Activated naive CD8-positive, alpha-beta T cell (primary cell): ENCODE data around the gene ELN.

Source experiments
- H3K27ac Mint-ChIP-seq: one replicate; pipeline ENCODE4 v1.8.0; 2021; ENCODE audit warnings: mixed read lengths
- H3K27me3 Mint-ChIP-seq: one replicate; pipeline ENCODE4 v1.8.0; 2021; ENCODE audit warnings: mixed read lengths
- H3K36me3 Mint-ChIP-seq: one replicate; pipeline ENCODE4 v1.8.0; 2021; ENCODE audit warnings: mixed read lengths
- H3K4me1 Mint-ChIP-seq: one replicate; pipeline ENCODE4 v1.8.0; 2021; ENCODE audit warnings: low read depth, mixed read lengths
- H3K4me3 Mint-ChIP-seq: one replicate; pipeline ENCODE4 v1.8.0; 2021; ENCODE audit warnings: mild to moderate bottlenecking, mixed read lengths
- H3K9me3 Mint-ChIP-seq: one replicate; pipeline ENCODE4 v1.8.0; 2021; ENCODE audit warnings: low read depth, mixed read lengths

The ELN gene

DNA sequence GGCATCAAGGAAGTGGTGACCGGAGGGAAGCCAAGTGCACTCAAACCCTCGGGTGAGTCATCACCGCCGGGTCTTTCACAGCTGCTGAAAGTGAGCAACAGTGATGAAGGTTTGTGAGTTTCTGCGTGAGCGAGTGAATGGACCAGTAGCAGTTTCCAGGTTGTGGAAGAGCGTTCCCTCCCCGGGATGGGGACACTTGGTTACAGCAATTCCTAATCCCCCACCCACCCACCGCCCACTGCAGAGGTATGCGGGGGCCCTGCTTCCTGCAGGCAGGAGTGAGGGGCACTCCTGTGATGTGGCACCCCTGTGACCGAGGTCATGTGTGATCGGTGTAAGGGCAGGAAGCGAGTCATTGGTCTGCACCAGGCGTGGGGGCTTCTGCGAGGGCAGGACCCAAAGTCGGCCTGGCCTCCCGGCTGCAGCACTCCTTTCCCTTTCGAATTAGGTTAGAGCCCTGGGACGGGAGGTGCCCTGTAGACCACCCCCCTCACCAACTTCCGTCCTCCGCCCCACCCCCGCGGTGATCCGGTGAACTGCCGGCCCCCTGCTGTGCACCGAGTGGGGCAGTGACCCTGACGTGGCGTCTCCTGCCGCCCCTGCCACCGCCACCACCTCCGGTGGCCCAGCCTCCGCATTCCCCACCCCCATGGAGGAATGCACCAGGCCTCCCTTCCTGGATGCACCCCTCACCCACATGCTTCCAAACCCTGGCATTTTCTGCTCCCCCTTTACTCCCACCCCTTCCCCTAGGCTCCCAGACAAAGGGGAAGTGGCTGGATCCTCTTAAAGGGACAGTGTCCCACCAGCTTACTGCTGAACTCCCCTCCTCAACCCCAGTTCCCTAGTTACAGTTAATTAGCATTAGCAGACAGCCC is 66.5 kb downstream of the ELN start:
- Mint-ChIP-seq H3K27ac (peak overlapping the region; percentile 85), H3K9me3 (no peaks in the 10 kb centered on the region), H3K27me3 (no peaks in the 10 kb centered on the region), H3K4me1 (peaks cover 20% of the 10 kb centered on the region), H3K36me3 (peaks cover 7% of the 10 kb centered on the region), H3K4me3 (peak overlapping the region; percentile 87)

DNA sequence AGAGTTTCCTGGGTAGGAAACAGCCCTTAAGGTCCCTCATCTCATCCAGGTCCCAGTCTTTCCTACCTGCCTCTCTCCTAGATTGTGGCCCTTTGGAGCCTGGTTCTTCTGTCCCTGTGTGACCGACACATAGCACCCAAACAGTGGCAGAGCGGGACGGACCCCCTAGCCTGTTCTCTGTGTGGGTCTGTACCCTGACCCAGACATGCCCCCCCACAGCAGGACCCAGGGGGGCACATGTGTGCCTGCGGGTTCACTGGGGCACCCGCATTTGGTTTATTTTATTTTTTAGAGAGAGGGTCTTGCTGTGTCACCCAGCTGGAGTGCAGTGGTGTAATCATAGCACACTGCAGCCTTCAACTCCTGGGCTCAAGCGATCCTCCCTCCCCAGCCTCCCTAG is 67.2 kb downstream of the ELN start:
- peak overlapping the region; percentile 85 for H3K27ac Mint-ChIP-seq
- H3K4me1 Mint-ChIP-seq: peaks cover 20% of the 10 kb centered on the region
- H3K36me3 Mint-ChIP-seq: peaks cover 7% of the 10 kb centered on the region
- no peaks in the 10 kb centered on the region for H3K27me3 Mint-ChIP-seq
- H3K9me3 Mint-ChIP-seq: no peaks in the 10 kb centered on the region
- H3K4me3 Mint-ChIP-seq: peak overlapping the region; percentile 87

DNA sequence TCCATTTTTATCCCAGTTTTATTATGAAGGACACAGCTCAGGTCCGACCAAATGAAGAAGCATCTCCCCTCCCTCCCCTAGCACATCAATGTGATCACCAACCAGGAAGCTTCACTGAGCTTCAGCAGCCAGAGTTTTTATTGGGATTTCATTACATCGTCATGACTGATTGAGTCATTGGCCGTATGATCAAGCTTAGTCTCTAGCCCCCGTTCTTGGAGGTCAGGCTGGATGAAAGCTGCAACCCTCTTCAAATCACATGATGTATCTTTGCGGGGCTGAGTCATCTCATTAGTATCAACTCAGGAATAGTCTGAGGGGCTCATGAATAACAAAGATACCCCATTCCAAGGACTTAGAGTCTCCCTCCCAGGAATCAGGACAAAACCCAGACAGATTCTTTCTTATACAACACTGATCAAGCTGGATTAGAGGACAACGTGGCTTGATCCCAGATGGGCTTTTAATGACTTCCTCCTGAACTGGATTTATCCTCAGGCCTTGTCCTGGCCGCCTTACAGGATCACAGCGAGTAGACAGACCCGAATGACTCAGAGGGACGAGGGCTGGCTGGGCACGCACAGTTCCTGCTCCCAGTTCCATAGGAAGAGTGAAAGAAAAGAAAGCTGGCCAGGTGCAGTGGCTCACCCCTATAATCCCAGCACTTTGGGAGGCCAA is 70.1 kb downstream of the ELN start:
- Mint-ChIP-seq H3K36me3 (peaks cover 7% of the 10 kb centered on the region), H3K9me3 (no peaks in the 10 kb centered on the region), H3K4me3 (no peak overlapping the region), H3K4me1 (peaks cover 14% of the 10 kb centered on the region), H3K27ac (no peak overlapping the region), H3K27me3 (no peaks in the 10 kb centered on the region)

DNA sequence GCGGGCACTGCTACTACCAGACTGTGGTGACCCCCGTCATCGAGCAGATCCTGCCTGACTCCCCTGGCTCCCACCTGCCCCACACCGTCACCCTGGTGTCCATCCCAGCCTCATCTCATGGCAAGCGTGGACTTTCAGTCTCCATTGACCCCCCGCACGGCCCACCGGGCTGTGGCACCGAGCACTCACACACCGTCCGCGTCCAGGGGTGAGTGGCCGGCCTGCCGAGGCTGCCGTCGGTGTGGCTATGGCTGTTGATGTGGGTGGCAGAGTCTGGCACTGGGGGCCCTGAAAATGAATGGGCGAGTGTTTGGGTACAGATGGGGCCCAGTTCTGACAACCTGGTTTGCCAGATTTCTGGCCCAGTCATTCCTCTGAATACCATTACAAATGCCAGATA is 71.1 kb downstream of the ELN start:
- no peak overlapping the region for H3K27ac Mint-ChIP-seq
- H3K27me3 Mint-ChIP-seq: no peaks in the 10 kb centered on the region
- no peaks in the 10 kb centered on the region for H3K9me3 Mint-ChIP-seq
- H3K4me3 Mint-ChIP-seq: no peak overlapping the region
- H3K36me3 Mint-ChIP-seq: peaks cover 7% of the 10 kb centered on the region
- H3K4me1 Mint-ChIP-seq: peaks cover 7% of the 10 kb centered on the region

DNA sequence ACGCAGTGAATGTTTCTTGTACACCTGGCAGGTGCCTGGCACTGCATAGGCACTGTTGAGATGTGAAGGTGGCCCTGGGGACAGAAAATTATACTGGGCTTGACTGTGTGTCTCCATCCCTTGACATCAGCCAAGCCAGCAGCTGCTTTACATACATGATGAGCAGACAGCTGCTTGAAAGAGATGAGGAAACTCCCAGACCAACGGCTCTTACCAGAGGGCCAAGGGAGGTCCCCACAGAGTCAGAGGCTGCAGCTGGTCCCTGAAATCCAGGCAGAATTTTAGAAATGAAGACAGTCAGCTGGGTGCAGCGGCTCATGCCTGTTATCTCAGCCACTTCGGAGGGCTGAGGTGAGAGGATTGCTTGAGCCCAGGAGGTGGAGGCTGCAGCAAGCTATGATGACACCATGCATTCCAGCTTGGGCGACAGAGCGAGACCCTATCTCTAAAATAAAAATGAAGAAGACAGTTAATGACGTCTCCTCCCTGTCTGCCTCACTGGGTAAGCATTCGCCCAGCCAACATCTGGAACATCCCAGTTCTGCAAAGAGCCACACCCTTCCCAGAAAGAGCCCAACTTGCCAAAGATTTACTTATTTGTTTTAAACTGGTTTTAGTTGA is 73.2 kb downstream of the ELN start:
- Mint-ChIP-seq H3K27me3 (no peaks in the 10 kb centered on the region), H3K9me3 (no peaks in the 10 kb centered on the region), H3K4me1 (no peaks in the 10 kb centered on the region), H3K36me3 (peaks cover 7% of the 10 kb centered on the region), H3K4me3 (no peak overlapping the region), H3K27ac (no peak overlapping the region)

DNA sequence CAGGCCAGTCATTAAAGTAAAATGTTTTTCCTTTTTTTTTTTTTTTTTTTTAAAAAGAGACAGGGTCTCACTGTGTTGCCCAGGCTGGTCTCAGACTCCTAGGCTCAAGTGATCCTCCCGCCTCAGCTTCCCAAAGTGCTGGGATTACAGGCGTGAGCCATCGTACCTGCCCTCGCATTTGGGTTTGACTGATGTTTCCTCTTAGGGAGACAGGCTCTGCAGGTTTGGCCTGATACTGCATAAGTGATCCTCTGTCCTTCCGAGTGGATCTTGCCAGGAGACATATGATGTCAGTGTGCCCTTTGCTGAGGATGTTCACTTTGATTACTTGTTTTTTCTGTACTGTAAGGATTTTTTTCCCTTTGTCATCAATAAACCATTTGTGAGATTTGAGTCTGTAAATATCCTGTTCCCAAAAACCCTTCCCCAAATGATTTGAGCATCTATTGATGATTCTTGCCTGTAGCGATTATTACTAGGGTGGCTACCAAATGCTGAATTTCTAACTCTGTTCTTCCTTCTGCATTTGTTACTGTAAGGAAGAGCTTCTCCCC is 75.3 kb downstream of the ELN start:
- H3K36me3 Mint-ChIP-seq: peaks cover 2% of the 10 kb centered on the region
- no peaks in the 10 kb centered on the region for H3K4me1 Mint-ChIP-seq
- H3K27ac Mint-ChIP-seq: no peak overlapping the region
- H3K27me3 Mint-ChIP-seq: no peaks in the 10 kb centered on the region
- H3K4me3 Mint-ChIP-seq: no peak overlapping the region
- H3K9me3 Mint-ChIP-seq: no peaks in the 10 kb centered on the region

DNA sequence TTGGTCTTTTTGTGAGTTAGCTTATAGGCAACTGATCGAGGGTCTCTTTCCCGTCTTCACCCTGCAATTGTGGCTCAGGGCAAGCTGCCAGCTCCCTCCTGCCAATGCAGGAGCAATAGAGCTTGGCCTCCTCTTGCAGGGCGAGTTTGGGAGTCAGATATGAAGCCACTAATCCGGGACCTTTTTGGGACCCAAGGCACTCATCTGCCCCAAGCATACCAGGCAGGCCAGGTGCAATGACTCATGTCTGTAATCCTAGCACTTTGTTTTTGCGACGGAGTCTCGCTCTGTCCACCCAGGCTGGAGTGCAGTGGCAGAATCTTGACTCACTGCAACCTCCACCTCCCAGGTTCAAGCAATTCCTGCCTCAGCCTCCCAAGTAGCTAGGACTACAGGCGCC is 76.7 kb downstream of the ELN start:
- H3K36me3 Mint-ChIP-seq: peaks cover 2% of the 10 kb centered on the region
- H3K27ac Mint-ChIP-seq: no peak overlapping the region
- no peak overlapping the region for H3K4me3 Mint-ChIP-seq
- no peaks in the 10 kb centered on the region for H3K27me3 Mint-ChIP-seq
- no peaks in the 10 kb centered on the region for H3K9me3 Mint-ChIP-seq
- no peaks in the 10 kb centered on the region for H3K4me1 Mint-ChIP-seq

DNA sequence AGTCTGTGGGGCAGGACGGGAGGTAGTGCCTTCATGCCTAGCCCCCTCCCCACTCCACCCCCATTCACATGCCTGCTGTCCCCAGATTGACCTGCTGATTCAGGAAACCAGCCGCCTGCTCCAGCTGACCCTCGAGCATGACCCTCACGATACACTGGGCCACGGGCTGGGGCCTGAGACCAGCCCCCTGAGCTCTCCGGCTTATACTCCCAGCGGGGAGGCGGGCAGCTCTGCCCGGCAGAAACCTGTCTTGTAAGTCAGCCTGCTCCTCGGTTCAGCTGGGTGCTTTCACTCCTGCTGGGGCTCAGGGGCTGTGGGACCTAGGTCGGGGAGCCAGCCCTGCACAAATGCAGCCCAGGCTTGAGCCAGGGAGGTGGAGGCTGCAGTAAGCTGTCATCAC is 78.0 kb downstream of the ELN start:
- H3K4me3 Mint-ChIP-seq: no peak overlapping the region
- peaks cover 2% of the 10 kb centered on the region for H3K36me3 Mint-ChIP-seq
- no peak overlapping the region for H3K27ac Mint-ChIP-seq
- no peaks in the 10 kb centered on the region for H3K9me3 Mint-ChIP-seq
- no peaks in the 10 kb centered on the region for H3K27me3 Mint-ChIP-seq
- no peaks in the 10 kb centered on the region for H3K4me1 Mint-ChIP-seq

DNA sequence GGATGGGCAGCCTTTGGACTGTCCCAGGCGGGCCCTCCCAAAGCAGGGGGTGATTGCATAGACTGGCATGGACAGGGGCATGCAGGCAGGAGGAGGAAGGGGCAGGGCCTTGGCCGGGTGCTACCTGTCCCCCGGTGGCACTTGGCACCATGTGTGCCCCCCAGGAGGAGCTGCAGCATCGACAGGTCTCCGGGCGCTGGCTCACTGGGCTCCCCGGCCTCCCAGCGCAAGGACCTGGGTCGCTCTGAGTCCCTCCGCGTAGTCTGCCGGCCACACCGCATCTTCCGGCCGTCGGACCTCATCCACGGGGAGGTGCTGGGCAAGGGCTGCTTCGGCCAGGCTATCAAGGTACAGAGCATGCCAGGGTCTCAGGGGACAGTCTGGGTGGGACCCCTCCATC is 78.9 kb downstream of the ELN start:
- H3K27me3 Mint-ChIP-seq: no peaks in the 10 kb centered on the region
- no peak overlapping the region for H3K4me3 Mint-ChIP-seq
- no peak overlapping the region for H3K27ac Mint-ChIP-seq
- no peaks in the 10 kb centered on the region for H3K4me1 Mint-ChIP-seq
- H3K36me3 Mint-ChIP-seq: peaks cover 2% of the 10 kb centered on the region
- H3K9me3 Mint-ChIP-seq: no peaks in the 10 kb centered on the region

DNA sequence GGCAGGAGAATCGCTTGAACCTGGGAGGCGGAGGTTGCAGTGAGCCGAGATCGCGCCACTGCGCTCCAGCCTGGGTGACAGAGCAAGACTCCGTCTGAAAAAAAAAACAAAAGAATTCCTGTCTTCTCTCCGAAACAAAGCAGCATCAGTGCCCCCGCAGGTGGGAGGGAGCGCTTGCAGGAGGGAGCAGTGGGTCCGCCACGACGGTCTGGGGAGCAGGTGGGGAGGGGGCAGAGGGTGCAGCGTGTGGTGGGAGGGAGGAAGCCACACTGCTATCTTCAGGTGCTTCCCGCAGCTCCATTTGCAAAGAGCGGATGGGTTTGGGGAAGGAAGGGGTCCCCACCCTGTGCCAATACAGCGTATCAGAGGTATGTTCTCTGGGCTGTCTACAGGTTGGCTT is 87.4 kb downstream of the ELN start:
- Mint-ChIP-seq H3K9me3 (no peaks in the 10 kb centered on the region), H3K27ac (no peak overlapping the region), H3K4me1 (no peaks in the 10 kb centered on the region), H3K4me3 (no peak overlapping the region), H3K27me3 (no peaks in the 10 kb centered on the region), H3K36me3 (peaks cover 4% of the 10 kb centered on the region)

DNA sequence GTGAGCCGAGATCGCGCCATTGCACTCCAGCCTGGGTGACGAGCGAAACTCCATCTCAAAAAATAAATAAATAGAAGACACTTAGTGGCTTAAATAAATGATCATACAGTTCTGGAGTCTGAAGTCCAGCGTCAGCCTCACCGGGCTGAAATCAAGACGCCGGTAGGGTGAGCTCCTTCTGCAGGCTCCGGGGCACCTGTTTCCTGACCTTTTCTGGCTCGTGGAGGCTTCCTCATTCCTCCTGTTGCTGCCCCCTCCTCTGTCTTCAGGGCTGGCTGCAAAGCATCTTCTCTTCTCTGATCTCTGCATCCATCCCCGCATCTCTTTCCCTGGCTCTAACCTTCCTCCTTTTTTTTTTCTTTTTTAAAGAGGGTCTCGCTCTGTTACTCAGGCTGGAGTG is 88.4 kb downstream of the ELN start:
- Mint-ChIP-seq H3K4me3 (no peak overlapping the region), H3K9me3 (no peaks in the 10 kb centered on the region), H3K27ac (no peak overlapping the region), H3K36me3 (peaks cover 5% of the 10 kb centered on the region), H3K27me3 (no peaks in the 10 kb centered on the region), H3K4me1 (no peaks in the 10 kb centered on the region)
